Retinal pigment epithelial cell (primary cell): ENCODE data around the gene OSBPL10.

Source experiments
- DNase-seq: peaks from one replicate; pipeline ENCODE4 v3.0.0-alpha.2; 2010; ENCODE audit warnings: low read depth
- H3K4me3 ChIP-seq: 2 replicates; pipeline ENCODE4 v1.5.1; 2011; ENCODE audit warnings: mild to moderate bottlenecking, low read length, control low read depth, moderate library complexity
- CTCF ChIP-seq: conservative IDR thresholded peaks from 2 replicates; pipeline ENCODE4 v1.5.1; 2011; ENCODE audit warnings: low read depth, low read length, control low read depth, inconsistent platforms

Gene OSBPL10

GRCh38 chr3:31948280-31948679 lies 32.8 kb downstream of the OSBPL10 start:
- no peak for TF ChIP-seq CTCF
- no peak overlapping the region for H3K4me3 ChIP-seq
- no peak for DNase-seq

GRCh38 chr3:31947671-31948091 lies 33.4 kb downstream of the OSBPL10 start:
- H3K4me3 ChIP-seq, result no peak overlapping the region
- no peak for DNase-seq
- TF ChIP-seq CTCF, result no peak

GRCh38 chr3:31947162-31947561 lies 33.9 kb downstream of the OSBPL10 start:
- no peak for DNase-seq
- H3K4me3 ChIP-seq, result no peak overlapping the region
- TF ChIP-seq CTCF, result no peak

GRCh38 chr3:31946484-31947081 lies 34.5 kb downstream of the OSBPL10 start:
- no peak overlapping the region for H3K4me3 ChIP-seq
- no peak for DNase-seq
- TF ChIP-seq CTCF, result no peak

- H3K4me3 ChIP-seq, result no peak overlapping the region
- DNase-seq, result no peak
- no peak for TF ChIP-seq CTCF
These were observed 35.4 kb downstream of the OSBPL10 start for GRCh38 chr3:31945738-31946052.

GRCh38 chr3:31943041-31943440 lies 38.0 kb downstream of the OSBPL10 start:
- no peak for DNase-seq
- no peak overlapping the region for H3K4me3 ChIP-seq
- TF ChIP-seq CTCF, result no peak

GRCh38 chr3:31942446-31942845 lies 38.6 kb downstream of the OSBPL10 start:
- no peak overlapping the region for H3K4me3 ChIP-seq
- no peak for TF ChIP-seq CTCF
- DNase-seq, result no peak
